Measurements from ENCODE around the gene HEG1.

Gene HEG1

GRCh38 chr3:124939661-124940060 is 116.1 kb downstream of the HEG1 start:
- no peak for DNase-seq

DNA sequence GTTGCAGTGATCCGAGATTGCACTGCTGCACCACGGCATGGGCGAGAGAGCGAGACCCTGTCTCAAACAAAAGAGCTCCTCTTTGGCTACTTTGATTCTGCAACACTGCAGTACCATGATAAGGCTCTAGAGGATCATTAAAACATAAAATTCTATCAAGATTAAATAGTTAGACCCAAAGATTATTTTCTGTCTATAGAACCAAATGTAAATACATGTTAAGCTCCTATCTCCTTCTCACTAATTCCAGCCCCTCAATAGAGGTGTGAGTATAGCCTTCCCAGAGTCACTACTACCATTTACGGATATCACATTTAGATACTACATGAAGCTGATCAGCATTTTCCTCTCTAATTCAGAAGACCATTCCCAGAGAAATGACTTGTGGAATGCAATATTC is 116.9 kb downstream of the HEG1 start:
- DNase-seq: no peak

DNA sequence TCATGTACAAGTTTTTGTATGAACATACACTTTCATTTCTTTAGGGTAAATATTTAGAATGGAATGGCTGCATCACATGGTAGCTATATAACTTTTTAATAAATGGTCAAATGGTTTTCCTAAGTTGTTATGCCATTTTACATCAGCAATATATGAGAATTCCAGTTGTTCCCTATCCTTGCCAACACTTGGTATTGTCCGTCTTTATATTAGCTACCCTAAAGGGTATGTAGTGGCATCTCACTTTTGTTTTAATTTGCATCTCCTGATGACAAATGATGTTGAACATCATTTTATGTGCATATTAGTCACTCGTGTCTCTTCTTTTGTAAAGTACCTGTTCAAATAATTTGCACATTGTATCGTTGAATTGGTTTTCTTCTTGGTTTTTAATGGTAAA is 118.7 kb downstream of the HEG1 start:
- DNase-seq: no peak

DNA sequence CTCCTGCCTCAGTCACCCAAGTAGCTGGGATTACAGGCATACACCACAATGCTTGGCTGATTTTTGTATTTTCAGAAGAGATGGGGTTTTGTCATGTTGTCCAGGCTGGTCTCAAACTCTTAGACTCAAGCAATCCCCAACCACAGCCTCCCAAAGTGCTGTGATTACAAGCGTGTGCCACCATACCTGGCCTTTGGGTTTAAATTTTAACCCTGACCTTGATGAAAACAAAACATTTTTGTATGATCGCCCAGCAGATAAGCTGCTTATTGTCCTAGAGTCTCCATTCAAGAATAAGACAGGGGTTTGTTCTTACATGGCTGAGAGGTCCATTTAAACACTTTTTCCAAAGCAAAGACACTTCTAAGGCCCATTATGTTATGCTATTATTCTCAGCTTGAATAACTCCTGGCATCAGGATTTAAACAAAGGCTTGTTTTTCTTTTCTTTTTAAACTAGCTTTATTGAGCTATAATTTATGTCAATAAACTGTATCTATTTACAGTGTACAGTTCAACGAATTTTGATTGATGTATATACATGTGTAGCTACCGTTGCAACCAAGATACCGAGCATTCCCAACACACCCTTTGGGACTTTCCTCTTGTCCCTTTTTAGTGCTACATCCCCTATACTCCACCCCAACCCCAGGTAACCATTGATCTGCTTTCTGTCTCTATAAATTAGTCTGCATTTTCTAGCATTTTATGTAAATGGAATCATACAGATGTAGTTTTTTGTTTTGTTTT is 119.8 kb downstream of the HEG1 start:
- no peak for DNase-seq

- no peak for DNase-seq
Observed at GRCh38 chr3:124935264-124935663, 120.5 kb downstream of the HEG1 start.

DNA sequence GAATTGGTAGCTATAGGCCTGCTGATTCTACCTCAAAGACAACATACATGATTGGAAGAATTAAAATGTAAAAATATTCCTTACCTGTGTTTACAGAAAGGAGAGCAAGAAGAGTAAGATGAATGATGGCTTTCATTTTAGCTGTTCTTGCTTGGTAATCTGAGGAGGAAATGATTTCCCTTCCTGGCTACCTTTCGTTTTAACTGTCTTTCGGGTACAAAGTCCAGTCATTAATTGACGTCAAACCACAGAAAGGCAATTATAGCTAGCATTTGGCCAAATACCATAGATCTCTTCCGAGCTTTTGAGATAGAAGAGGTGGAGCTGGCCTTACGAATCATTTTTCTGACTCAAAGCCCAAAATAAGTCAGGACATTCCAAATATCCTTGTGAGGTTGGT is 121.2 kb downstream of the HEG1 start, which contains the start of gene MUC13:
TSS of gene MUC13 (minus strand) at position 175 of the 400 bp plus-strand sequence. CDS start at position 136, 39 bp downstream.
- no peak for DNase-seq

DNA sequence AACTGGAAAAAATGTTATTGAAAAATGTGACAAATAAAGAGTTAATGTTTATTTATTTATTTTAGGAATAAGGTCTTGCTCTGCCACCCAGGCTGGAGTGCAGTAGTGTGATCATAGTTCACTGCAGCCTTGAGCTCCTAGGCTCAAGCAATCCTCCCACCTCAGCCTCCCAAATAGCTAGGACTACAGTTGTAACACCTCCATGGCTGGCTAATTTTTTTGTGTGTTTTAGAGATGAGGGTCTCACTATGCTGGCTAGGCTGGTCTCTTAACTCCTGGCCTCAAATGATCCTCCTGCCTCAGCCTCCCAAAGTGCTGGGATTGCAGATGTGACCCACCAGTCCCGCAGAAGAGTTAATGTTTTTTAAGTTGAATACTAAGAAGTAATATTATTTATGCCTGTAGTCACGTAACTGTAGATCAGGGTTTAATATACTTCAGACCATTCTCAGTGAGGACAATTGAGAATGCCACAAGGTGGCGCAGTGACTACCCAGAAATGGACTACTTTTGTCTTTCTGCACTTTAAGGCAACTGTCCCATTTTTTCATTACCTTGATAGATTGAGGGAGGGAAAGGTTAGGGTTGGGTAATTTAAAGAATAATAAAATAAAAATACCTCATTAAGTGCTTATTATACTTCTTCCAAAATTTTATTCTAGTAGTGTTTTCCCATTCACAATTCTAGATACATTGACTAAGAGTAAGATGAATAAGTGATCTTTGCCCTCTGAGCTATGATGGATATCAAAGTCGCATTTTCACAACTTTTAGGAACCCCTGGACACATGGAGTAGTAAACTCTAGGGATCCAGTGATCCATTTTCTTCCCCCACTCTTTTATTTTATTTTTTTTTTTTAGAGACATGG is 127.2 kb downstream of the HEG1 start:
- DNase-seq: peak in 1 of 2 experiments; percentile 7

DNA sequence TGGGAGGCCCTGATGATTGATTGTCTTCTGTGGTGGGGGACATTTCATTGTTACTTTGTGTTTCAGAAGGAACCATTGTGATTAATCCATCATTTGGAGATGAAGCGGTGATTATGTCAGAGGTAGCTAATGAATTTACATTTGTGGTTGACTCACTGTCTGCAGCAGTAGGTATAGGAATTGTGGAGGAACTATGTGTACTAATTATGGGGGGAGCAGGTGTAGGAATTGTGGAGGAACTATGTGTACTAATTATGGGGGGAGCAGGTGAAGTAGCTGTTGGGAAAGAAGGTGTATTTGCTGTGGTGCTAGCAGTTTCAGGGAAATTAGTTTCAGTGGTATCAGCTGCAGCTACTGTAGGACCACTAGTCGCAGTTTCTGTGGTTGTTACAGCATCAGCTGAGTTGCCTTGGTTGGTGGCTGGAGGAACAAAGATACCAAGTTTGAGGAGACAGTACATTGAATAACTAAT is 128.2 kb downstream of the HEG1 start:
- no peak for DNase-seq

DNA sequence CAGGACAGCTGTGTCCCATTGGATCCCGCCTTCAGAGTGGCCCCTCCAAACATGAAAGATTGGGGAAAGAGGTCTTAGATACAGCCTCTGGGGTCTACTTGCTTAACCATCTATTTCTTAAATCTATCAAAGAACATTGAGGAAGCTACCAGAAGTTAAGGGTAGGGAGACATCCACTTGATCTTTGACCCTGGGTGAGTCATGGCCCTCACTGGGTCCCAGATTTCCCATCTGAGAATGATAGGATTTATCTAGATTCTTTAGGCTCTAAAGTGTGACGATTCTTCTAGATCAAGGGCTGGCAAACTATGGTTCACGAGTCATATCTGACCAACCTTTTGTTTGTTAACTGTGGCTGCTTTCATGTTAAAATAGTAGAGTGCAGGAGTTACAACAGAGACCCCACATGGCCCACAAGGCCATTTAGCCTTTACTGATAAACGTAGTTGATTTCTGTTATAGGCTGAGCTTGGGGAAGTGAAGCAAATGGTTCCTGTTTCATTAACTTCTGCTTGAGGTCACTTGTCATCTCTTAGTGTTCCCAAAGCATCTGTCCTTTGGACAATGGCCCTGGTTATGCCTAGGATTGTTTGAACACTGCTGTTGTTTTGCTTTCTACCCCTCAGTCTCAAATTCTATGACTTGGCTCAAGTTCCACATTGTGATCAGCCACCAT is 129.2 kb downstream of the HEG1 start:
- DNase-seq: no peak

- no peak for DNase-seq
Observed at GRCh38 chr3:124924741-124925140, 131.1 kb downstream of the HEG1 start.

DNA sequence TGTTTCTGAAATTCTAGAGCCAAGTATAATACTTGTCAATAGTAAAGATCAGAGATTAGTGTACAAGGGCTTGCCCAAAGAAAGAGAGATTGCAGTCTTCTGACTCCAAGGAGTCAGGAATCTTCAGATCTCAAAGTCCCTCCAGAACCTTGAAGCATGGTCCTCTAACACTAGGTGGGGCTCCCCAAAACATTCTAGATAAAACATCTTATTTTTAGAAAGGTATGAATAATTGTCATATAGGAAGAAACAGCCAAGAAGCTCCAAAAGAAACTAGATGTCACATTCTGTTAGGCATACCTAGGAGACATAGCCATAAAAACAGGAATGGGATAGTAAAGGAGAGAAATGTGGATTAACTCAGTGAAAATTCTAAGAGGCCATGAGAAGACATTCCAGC is 132.0 kb downstream of the HEG1 start:
- DNase-seq: no peak

GRCh38 chr3:124920718-124921117 is 135.1 kb downstream of the HEG1 start:
- no peak for DNase-seq

- no peak for DNase-seq
Observed at GRCh38 chr3:124919756-124920155, 136.0 kb downstream of the HEG1 start.

DNA sequence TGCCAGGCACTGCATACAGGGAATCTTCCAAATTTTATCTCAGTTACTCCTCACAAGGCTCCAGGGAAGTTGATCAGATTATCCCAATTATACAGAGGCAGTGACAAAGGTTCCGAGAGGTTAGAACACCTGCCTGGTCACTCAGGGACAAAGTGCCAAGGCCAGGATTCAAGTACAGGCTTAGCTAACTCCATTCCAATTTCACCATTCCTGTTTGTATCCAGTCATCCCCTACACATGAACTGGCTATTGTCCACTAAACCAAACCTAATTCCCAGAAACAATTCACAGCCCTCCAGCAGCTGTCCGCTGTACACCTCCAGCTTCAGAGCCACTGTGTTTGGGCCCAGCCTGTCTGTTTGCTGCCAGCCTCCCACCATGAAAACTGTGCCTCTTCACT is 137.3 kb downstream of the HEG1 start:
- no peak for DNase-seq

GRCh38 chr3:124916837-124917409 is 138.9 kb downstream of the HEG1 start:
- no peak for DNase-seq
